Neural progenitor cell (in vitro differentiated cells): ENCODE results near the gene CENPP. TPM values are rescaled to one million over a fixed set of nuclear protein-coding genes. Genes with fewer than 3 reads are reported as not detected.

Experiments
- DNase-seq: peaks from one replicate; pipeline ENCODE4 v3.0.0-alpha.2; 2016; ENCODE audit warnings: low spot score
- H2AFZ ChIP-seq: fragments of 200-600 bp; sonication (generic); replicated peaks from 2 replicates; pipeline ENCODE4 v1.6.1; 2016; ENCODE audit warnings: antibody characterized with exemption
- H3F3A ChIP-seq: fragments of 200-600 bp; sonication (generic); 2 replicates; pipeline ENCODE4 v1.6.1; 2016; ENCODE audit warnings: antibody characterized with exemption, low read depth
- H3K27ac ChIP-seq: fragments of 200-600 bp; sonication (generic); 2 replicates; pipeline ENCODE4 v1.5.1; 2016; ENCODE audit warnings: mild to moderate bottlenecking
- H3K27me3 ChIP-seq: fragments of 200-600 bp; sonication (generic); 2 replicates; pipeline ENCODE4 v1.6.1; 2016; ENCODE audit warnings: mild to moderate bottlenecking, moderate library complexity
- H3K36me3 ChIP-seq: fragments of 200-600 bp; sonication (generic); 2 replicates; pipeline ENCODE4 v1.5.1; 2016
- H3K4me1 ChIP-seq: fragments of 200-600 bp; sonication (generic); 2 replicates; pipeline ENCODE4 v1.6.1; 2016; ENCODE audit warnings: mixed run types
- H3K4me2 ChIP-seq: fragments of 200-600 bp; sonication (generic); 2 replicates; pipeline ENCODE4 v1.6.1; 2016
- H3K4me3 ChIP-seq: fragments of 200-600 bp; sonication (generic); 2 replicates; pipeline ENCODE4 v1.5.1; 2016
- H3K79me2 ChIP-seq: fragments of 200-600 bp; sonication (generic); 2 replicates; pipeline ENCODE4 v1.6.1; 2016; ENCODE audit warnings: low read depth
- H3K9ac ChIP-seq: fragments of 200-600 bp; sonication (generic); 2 replicates; pipeline ENCODE4 v1.6.1; 2016
- H3K9me3 ChIP-seq: fragments of 200-600 bp; sonication (generic); 2 replicates; pipeline ENCODE4 v1.5.1; 2016; ENCODE audit warnings: low read depth
- H4K20me1 ChIP-seq: fragments of 200-600 bp; sonication (generic); 2 replicates; pipeline ENCODE4 v1.6.1; 2016; ENCODE audit warnings: low read depth
- H3K27ac Mint-ChIP-seq: 3 replicates; pipeline ENCODE4 v1.8.0; 2021; ENCODE audit warnings: mixed read lengths
- H3K27me3 Mint-ChIP-seq: 2 replicates; pipeline ENCODE4 v1.8.0; 2022; ENCODE audit warnings: low read depth, mild to moderate bottlenecking, inconsistent platforms, moderate library complexity, mixed read lengths; ENCODE audit not compliant: insufficient read depth
- H3K36me3 Mint-ChIP-seq: 3 replicates; pipeline ENCODE4 v1.8.0; 2021; ENCODE audit warnings: mixed read lengths
- H3K4me1 Mint-ChIP-seq: 3 replicates; pipeline ENCODE4 v1.8.0; 2021; ENCODE audit warnings: mixed read lengths
- H3K4me3 Mint-ChIP-seq: 3 replicates; pipeline ENCODE4 v1.8.0; 2021; ENCODE audit warnings: mild to moderate bottlenecking, moderate library complexity, mixed read lengths
- H3K9me3 Mint-ChIP-seq: 3 replicates; pipeline ENCODE4 v1.8.0; 2020; ENCODE audit warnings: mixed read lengths
- EZH2 ChIP-seq: fragments of 200-600 bp; sonication (generic); IDR thresholded peaks from 2 replicates; pipeline ENCODE4 v1.6.1; 2017; ENCODE audit warnings: antibody characterized with exemption, mild to moderate bottlenecking, moderate library complexity
- EZH2phosphoT487 ChIP-seq: fragments of 200-600 bp; sonication (generic); IDR thresholded peaks from 2 replicates; pipeline ENCODE4 v1.6.1; 2017; ENCODE audit warnings: antibody characterized with exemption
- total RNA-seq: library from RNA; depleted of rRNA; stranded (reverse); fragments of >200 nt; gene quantifications from 2 replicates; pipeline ENCODE4 v1.2.3, GENCODE V29; 2015; ENCODE audit warnings: low replicate concordance
- TF ChIP-seq, protein P1 (sequence below): fragments of 200-600 bp; sonication (generic); IDR thresholded peaks from 2 replicates; pipeline ENCODE4 v1.5.1; 2017; ENCODE audit warnings: antibody characterized with exemption, mild to moderate bottlenecking

CENPP gene
- total RNA-seq, 1 donor from 2014 or later, result 10.7 TPM

DNA sequence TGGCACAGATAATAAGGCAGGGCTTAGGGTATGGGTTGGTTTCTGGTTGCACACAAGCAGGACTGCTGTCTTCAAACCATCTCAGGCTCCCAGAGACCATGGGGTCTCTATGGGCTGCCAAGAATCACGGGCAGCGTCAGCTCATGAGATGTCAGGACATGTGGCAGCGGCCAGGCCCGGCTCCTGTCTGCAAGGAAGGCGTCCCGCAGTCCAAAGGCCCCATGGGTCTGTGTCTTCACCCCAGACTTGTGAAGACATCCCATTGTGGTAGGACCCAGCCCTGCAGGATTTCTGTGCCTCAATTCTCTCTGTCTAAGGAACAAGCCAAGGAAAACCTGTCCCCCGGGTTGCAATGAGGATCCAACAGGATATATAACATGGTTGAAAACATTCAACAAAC, 311.6 kb downstream of the CENPP start:
- no peak for DNase-seq
- no peak for TF ChIP-seq EZH2phosphoT487
- TF ChIP-seq, protein P1, sequence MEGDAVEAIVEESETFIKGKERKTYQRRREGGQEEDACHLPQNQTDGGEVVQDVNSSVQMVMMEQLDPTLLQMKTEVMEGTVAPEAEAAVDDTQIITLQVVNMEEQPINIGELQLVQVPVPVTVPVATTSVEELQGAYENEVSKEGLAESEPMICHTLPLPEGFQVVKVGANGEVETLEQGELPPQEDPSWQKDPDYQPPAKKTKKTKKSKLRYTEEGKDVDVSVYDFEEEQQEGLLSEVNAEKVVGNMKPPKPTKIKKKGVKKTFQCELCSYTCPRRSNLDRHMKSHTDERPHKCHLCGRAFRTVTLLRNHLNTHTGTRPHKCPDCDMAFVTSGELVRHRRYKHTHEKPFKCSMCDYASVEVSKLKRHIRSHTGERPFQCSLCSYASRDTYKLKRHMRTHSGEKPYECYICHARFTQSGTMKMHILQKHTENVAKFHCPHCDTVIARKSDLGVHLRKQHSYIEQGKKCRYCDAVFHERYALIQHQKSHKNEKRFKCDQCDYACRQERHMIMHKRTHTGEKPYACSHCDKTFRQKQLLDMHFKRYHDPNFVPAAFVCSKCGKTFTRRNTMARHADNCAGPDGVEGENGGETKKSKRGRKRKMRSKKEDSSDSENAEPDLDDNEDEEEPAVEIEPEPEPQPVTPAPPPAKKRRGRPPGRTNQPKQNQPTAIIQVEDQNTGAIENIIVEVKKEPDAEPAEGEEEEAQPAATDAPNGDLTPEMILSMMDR, result no peak
- TF ChIP-seq EZH2, result no peak
- H3K4me1 ChIP-seq, result no peaks in the 10 kb centered on the region
- Mint-ChIP-seq H3K27me3 (peaks cover 2% of the 10 kb centered on the region), H3K4me1 (no peaks in the 10 kb centered on the region), H3K36me3 (peaks cover 7% of the 10 kb centered on the region), H3K9me3 (no peaks in the 10 kb centered on the region), H3K27ac (no peak overlapping the region), H3K4me3 (no peak overlapping the region)
- H3K27me3 ChIP-seq, result no peaks in the 10 kb centered on the region
- no peaks in the 10 kb centered on the region for H3K79me2 ChIP-seq
- no peak overlapping the region for H3K4me3 ChIP-seq
- H3K9ac ChIP-seq, result no peak overlapping the region
- peaks cover 5% of the 10 kb centered on the region for H4K20me1 ChIP-seq
- peaks cover 3% of the 10 kb centered on the region for H3K36me3 ChIP-seq
- H3K9me3 ChIP-seq, result no peaks in the 10 kb centered on the region
- no peak overlapping the region for H3K4me2 ChIP-seq
- no peak overlapping the region for H3K27ac ChIP-seq
- H2AFZ ChIP-seq, result no peak overlapping the region
- H3F3A ChIP-seq, result no peaks in the 10 kb centered on the region

- Mint-ChIP-seq H3K4me1 (no peaks in the 10 kb centered on the region), H3K36me3 (peaks cover 7% of the 10 kb centered on the region), H3K4me3 (no peak overlapping the region), H3K27me3 (peaks cover 2% of the 10 kb centered on the region), H3K9me3 (no peaks in the 10 kb centered on the region), H3K27ac (no peak overlapping the region)
- Histone ChIP-seq H3K4me2 (no peak overlapping the region), H3K4me3 (no peak overlapping the region), H3K27ac (no peak overlapping the region), H3K36me3 (peaks cover 3% of the 10 kb centered on the region), H3K4me1 (no peaks in the 10 kb centered on the region), H2AFZ (no peak overlapping the region), H4K20me1 (peaks cover 5% of the 10 kb centered on the region), H3K27me3 (no peaks in the 10 kb centered on the region), H3K9me3 (no peaks in the 10 kb centered on the region), H3K79me2 (no peaks in the 10 kb centered on the region), H3K9ac (no peak overlapping the region), H3F3A (no peaks in the 10 kb centered on the region)
- no peak for TF ChIP-seq EZH2phosphoT487
- TF ChIP-seq EZH2, result no peak
- TF ChIP-seq, protein P1, result no peak
- DNase-seq, result no peak
These were observed 312.3 kb downstream of the CENPP start for GRCh38 chr9:92637886-92638620.

GRCh38 chr9:92638621-92639101, 312.9 kb downstream of the CENPP start:
- Histone ChIP-seq H3K4me2 (no peak overlapping the region), H3K36me3 (peaks cover under 1% of the 10 kb centered on the region), H3K9ac (no peak overlapping the region), H3F3A (no peaks in the 10 kb centered on the region), H3K4me3 (no peak overlapping the region), H4K20me1 (peaks cover 5% of the 10 kb centered on the region), H3K9me3 (no peaks in the 10 kb centered on the region), H3K27me3 (no peaks in the 10 kb centered on the region), H3K27ac (no peak overlapping the region), H2AFZ (no peak overlapping the region), H3K79me2 (no peaks in the 10 kb centered on the region), H3K4me1 (no peaks in the 10 kb centered on the region)
- H3K4me1 Mint-ChIP-seq, result no peaks in the 10 kb centered on the region
- DNase-seq, result no peak
- H3K9me3 Mint-ChIP-seq, result no peaks in the 10 kb centered on the region
- no peak for TF ChIP-seq EZH2
- no peak for TF ChIP-seq EZH2phosphoT487
- TF ChIP-seq, protein P1, result no peak
- no peak overlapping the region for H3K4me3 Mint-ChIP-seq
- H3K36me3 Mint-ChIP-seq, result peaks cover 7% of the 10 kb centered on the region
- peaks cover 2% of the 10 kb centered on the region for H3K27me3 Mint-ChIP-seq
- no peak overlapping the region for H3K27ac Mint-ChIP-seq
